Fibroblast of mammary gland (primary cell): Measurements from ENCODE around the gene OLIG1.

Experiments
- DNase-seq: peaks from one replicate; pipeline ENCODE4 v3.0.0-alpha.2; 2010; ENCODE audit warnings: low read depth
- H3K4me3 ChIP-seq: 2 replicates; pipeline ENCODE4 v1.5.1; 2011; ENCODE audit warnings: low read depth, mild to moderate bottlenecking, low read length, moderate library complexity; ENCODE audit not compliant: control insufficient read depth
- TF ChIP-seq, protein P1 (sequence below): conservative IDR thresholded peaks from 2 replicates; pipeline ENCODE4 v1.5.1; 2011; ENCODE audit warnings: low read depth, low read length, inconsistent platforms; ENCODE audit not compliant: control insufficient read depth, insufficient read depth

OLIG1 gene

GRCh38 chr21:33075596-33076195 is 5.8 kb downstream of the OLIG1 start:
- no peak overlapping the region for H3K4me3 ChIP-seq
- TF ChIP-seq, protein P1, sequence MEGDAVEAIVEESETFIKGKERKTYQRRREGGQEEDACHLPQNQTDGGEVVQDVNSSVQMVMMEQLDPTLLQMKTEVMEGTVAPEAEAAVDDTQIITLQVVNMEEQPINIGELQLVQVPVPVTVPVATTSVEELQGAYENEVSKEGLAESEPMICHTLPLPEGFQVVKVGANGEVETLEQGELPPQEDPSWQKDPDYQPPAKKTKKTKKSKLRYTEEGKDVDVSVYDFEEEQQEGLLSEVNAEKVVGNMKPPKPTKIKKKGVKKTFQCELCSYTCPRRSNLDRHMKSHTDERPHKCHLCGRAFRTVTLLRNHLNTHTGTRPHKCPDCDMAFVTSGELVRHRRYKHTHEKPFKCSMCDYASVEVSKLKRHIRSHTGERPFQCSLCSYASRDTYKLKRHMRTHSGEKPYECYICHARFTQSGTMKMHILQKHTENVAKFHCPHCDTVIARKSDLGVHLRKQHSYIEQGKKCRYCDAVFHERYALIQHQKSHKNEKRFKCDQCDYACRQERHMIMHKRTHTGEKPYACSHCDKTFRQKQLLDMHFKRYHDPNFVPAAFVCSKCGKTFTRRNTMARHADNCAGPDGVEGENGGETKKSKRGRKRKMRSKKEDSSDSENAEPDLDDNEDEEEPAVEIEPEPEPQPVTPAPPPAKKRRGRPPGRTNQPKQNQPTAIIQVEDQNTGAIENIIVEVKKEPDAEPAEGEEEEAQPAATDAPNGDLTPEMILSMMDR: no peak
- DNase-seq: no peak

DNA sequence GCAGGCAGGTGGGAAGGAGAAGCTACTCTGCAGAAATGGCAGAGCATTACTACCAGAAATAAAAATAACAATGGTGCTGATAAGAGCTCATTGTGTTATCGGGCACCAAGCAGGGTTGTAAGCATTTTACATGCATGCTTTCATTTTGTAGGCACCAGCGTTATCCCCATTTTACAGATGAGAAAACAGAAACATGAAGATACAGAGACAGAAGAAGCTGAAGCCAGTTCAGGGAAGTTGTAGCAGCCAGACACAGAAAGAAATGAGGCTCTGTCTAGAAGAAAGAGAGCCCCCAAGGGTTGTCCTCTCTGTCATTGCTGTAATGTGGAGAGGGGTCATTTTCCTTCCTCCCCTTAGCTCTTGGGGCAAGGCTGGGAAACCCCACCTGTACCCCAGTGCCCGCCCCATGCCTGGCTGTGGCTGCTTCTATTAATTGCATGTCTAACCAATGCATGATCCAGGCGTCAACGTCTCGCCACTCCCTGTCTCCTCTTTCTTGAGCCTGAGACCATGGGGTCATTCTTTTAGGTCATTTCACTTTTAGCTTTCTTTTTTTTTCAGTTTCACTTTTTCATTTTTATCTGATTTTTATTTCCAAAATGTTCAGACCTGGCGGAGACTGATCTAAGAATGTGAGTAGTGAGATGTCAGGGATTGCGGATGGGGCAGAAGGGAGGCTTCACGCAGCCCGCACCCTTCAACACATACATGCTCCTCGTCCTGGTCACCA is 6.8 kb downstream of the OLIG1 start:
- TF ChIP-seq, protein P1: no peak
- no peak for DNase-seq
- H3K4me3 ChIP-seq: no peak overlapping the region

GRCh38 chr21:33078907-33079582 is 9.1 kb downstream of the OLIG1 start:
- no peak overlapping the region for H3K4me3 ChIP-seq
- TF ChIP-seq, protein P1: no peak
- DNase-seq: peak; percentile 71

GRCh38 chr21:33080376-33080775 is 10.4 kb downstream of the OLIG1 start:
- no peak for DNase-seq
- H3K4me3 ChIP-seq: no peak overlapping the region
- TF ChIP-seq, protein P1: no peak

GRCh38 chr21:33080776-33081175 is 10.8 kb downstream of the OLIG1 start:
- H3K4me3 ChIP-seq: no peak overlapping the region
- TF ChIP-seq, protein P1: no peak
- no peak for DNase-seq

DNA sequence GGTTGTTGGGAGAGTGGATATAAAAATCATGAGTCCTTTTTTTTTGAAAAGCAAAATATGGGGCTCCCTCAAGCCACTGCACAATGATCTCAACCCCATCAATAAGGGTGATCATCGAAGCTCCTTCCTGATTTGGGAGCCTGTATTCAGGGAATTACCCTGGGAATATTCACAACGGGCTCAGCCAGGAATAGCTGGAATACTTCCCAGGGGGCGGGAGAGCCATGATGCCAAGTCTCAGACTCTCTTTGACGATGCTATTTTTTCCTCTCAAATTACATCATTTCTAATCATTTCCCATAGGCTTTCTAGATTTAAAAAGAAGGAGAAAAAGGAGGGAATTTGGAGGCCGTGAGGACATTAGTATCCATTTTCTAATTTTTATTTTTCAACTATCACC is 18.4 kb downstream of the OLIG1 start:
- no peak overlapping the region for H3K4me3 ChIP-seq
- DNase-seq: no peak
- TF ChIP-seq, protein P1: no peak
